ENCODE measurements around the gene FOXP1.

DNA sequence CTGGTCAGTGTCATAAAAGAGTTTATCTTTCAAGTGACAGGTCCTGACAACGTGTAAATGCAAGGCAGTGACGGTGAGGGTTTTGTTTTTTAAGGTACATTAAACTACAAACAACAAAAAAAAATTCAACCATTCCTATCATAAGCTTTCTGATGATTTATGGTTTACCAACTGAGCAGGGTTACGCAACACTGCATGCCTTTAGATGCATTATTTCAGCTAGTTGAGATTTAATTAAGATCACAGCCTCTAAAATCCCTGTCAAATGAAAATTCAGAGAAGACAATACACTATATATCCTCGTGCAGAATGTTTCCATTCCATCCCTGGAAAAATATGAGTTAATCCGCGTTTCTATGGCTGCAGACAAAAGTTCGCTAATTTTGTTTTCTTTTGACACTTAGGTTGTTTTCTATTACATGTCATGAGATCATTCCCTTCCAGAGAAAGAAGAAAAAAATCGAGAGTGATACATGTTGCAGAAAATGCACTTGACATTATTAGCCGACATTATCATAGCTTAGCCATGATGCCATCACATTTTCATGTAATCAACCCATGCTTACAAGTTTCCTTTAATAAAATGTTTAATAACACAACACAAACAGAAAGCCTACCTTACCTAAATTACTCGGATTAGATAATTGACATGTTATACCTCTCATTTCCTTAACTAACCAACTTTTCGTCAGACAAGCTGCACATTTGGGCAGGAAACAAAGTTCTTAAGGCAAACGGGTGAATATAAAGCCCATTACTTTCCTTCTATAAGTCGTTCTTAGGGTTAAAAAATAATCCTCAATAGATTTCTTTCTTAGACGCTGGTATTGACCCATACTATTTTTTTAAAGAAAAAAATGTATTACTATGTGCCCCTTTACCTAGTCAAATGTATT, 521.2 kb downstream of the FOXP1 start:
- TF ChIP-seq, protein P1, sequence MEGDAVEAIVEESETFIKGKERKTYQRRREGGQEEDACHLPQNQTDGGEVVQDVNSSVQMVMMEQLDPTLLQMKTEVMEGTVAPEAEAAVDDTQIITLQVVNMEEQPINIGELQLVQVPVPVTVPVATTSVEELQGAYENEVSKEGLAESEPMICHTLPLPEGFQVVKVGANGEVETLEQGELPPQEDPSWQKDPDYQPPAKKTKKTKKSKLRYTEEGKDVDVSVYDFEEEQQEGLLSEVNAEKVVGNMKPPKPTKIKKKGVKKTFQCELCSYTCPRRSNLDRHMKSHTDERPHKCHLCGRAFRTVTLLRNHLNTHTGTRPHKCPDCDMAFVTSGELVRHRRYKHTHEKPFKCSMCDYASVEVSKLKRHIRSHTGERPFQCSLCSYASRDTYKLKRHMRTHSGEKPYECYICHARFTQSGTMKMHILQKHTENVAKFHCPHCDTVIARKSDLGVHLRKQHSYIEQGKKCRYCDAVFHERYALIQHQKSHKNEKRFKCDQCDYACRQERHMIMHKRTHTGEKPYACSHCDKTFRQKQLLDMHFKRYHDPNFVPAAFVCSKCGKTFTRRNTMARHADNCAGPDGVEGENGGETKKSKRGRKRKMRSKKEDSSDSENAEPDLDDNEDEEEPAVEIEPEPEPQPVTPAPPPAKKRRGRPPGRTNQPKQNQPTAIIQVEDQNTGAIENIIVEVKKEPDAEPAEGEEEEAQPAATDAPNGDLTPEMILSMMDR (IDR thresholded peaks at IDR 0.05), result no peak
- TF ChIP-seq EZH2 (IDR thresholded peaks at IDR 0.05) (no peak), EZH2phosphoT487 (IDR thresholded peaks at IDR 0.05) (no peak)

Measured in neural progenitor cell (in vitro differentiated cells).